Renal pelvis (tissue), 12 donors: ENCODE results near the gene CYREN. TPM values are rescaled to one million over a fixed set of nuclear protein-coding genes. Genes with fewer than 3 reads are reported as not detected.
"Not testable (repeated sequence)": the region's sequence is repeated elsewhere in the genome, so short reads cannot be mapped to it uniquely, and the experiment has no call there.

Experiments used
- DNase-seq: peaks from one replicate; pipeline ENCODE4 v3.0.0-alpha.2; 2013
- long read RNA-seq, 16 experiments: transcript quantifications; one replicate each; lab custom pipeline, GENCODE V29; 2026
- polyA plus RNA-seq, 3 donors: library from polyadenylated mRNA; unstranded; fragments of 120-200 nt; gene quantifications; one replicate each; pipeline ENCODE4 v1.2.1, GENCODE V29; 2013; ENCODE audit not compliant: insufficient read length in 3 of 3

Gene CYREN
- polyA plus RNA-seq, result 10 to 100 TPM; 58.5 to 78.8 (median 67.6) TPM
- long read RNA-seq, donor 1, transcript CYREN-202 (4 exons, 1,738 nt), result major isoform, 8 of 18 reads
- long read RNA-seq, donor 1, partial matches to known transcripts, result 0 of 18 reads
- long read RNA-seq, donor 1, other reads (novel, unspliced or antisense), result 5 of 18 reads
- long read RNA-seq, donor 2, partial matches to known transcripts, result 6 of 31 reads
- long read RNA-seq, donor 2, other reads (novel, unspliced or antisense), result 11 of 31 reads
- long read RNA-seq, donor 3, partial matches to known transcripts, result 0 of 17 reads
- long read RNA-seq, donor 3, other reads (novel, unspliced or antisense), result 5 of 17 reads
- long read RNA-seq, donor 4, transcript CYREN-202 (4 exons, 1,738 nt), result major isoform, 6 of 16 reads
- long read RNA-seq, donor 4, partial matches to known transcripts, result 0 of 16 reads
- long read RNA-seq, donor 4, other reads (novel, unspliced or antisense), result 0 of 16 reads
- long read RNA-seq, donor 5, transcript CYREN-202 (4 exons, 1,738 nt), result major isoform, 5 of 11 reads
- long read RNA-seq, donor 5, partial matches to known transcripts, result 0 of 11 reads
- long read RNA-seq, donor 5, other reads (novel, unspliced or antisense), result 0 of 11 reads
- long read RNA-seq, donor 6, partial matches to known transcripts, result 0 of 16 reads
- long read RNA-seq, donor 6, other reads (novel, unspliced or antisense), result 8 of 16 reads
- long read RNA-seq, donor 7, transcript CYREN-202 (4 exons, 1,738 nt), result major isoform, 7 of 26 reads
- long read RNA-seq, donor 7, partial matches to known transcripts, result 0 of 26 reads
- long read RNA-seq, donor 7, other reads (novel, unspliced or antisense), result 12 of 26 reads
- long read RNA-seq, donor 8, partial matches to known transcripts, result 0 of 2 reads
- long read RNA-seq, donor 8, other reads (novel, unspliced or antisense), result 0 of 2 reads
- long read RNA-seq, donor 9, transcript CYREN-202 (4 exons, 1,738 nt), result major isoform, 8 of 23 reads
- long read RNA-seq, donor 9, transcript CYREN-210 (2 exons, 578 nt), result minor isoform, 5 of 23 reads
- long read RNA-seq, donor 9, partial matches to known transcripts, result 0 of 23 reads
- long read RNA-seq, donor 9, other reads (novel, unspliced or antisense), result 6 of 23 reads
- long read RNA-seq, donor 10, transcript CYREN-202 (4 exons, 1,738 nt), result major isoform, 8 of 29 reads
- long read RNA-seq, donor 10, partial matches to known transcripts, result 7 of 29 reads
- long read RNA-seq, donor 10, other reads (novel, unspliced or antisense), result 8 of 29 reads
- long read RNA-seq, donor 11, transcript CYREN-202 (4 exons, 1,738 nt), result major isoform, 6 of 30 reads
- long read RNA-seq, donor 11, partial matches to known transcripts, result 10 of 30 reads
- long read RNA-seq, donor 11, other reads (novel, unspliced or antisense), result 5 of 30 reads
- long read RNA-seq, donor 12, transcript CYREN-202 (4 exons, 1,738 nt), result major isoform, 5 of 32 reads
- long read RNA-seq, donor 12, partial matches to known transcripts, result 0 of 32 reads
- long read RNA-seq, donor 12, other reads (novel, unspliced or antisense), result 22 of 32 reads
- long read RNA-seq, donor 13, transcript CYREN-202 (4 exons, 1,738 nt), result major isoform, 5 of 13 reads
- long read RNA-seq, donor 13, partial matches to known transcripts, result 0 of 13 reads
- long read RNA-seq, donor 13, other reads (novel, unspliced or antisense), result 0 of 13 reads
- long read RNA-seq, donor 14, transcript CYREN-202 (4 exons, 1,738 nt), result major isoform, 9 of 43 reads
- long read RNA-seq, donor 14, transcript CYREN-211 (2 exons, 844 nt), result minor isoform, 5 of 43 reads
- long read RNA-seq, donor 14, partial matches to known transcripts, result 11 of 43 reads
- long read RNA-seq, donor 14, other reads (novel, unspliced or antisense), result 8 of 43 reads
- long read RNA-seq, donor 15, partial matches to known transcripts, result 0 of 19 reads
- long read RNA-seq, donor 15, other reads (novel, unspliced or antisense), result 7 of 19 reads
- long read RNA-seq, donor 16, transcript CYREN-210 (2 exons, 578 nt), result major isoform, 5 of 26 reads
- long read RNA-seq, donor 16, partial matches to known transcripts, result 0 of 26 reads
- long read RNA-seq, donor 16, other reads (novel, unspliced or antisense), result 9 of 26 reads

DNA sequence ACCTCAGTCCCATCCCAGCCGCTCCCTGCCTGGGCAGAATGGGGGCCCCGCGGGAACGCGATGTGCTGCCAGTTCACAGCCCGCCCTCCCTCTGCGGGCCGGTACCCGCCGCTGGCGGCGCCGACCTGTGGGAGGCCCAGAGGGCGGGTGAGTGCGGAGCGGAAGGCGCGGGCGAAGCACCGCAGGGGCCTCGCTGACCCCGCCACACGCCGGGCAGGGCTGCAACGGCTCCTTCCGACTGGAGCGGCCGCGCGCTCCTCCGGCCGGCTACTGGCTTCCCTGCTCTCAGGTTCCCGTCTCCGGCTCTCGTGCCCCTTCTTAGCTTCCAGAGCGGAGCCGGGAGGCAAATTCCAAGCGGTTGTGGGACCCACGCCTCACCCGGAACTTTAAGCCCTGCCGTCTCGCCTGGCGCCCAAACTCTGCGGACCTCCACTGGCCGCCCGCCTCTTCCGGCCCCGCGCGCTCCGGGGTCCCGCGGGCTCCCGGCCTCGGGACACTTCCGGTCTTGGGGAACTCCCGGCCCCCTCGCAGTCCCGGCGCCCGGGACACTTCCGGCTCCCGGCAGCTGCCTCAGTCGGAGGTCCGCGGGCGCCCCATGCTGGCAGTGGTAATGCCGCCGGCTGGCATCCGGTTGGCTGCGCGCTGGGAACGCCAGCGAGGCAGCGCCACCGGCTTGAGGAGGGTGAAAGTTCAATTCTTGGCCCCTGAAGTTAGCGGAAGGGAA is at the start of gene CYREN:
CYREN (minus strand) TSS at position 434 of the 724 bp plus-strand sequence. CDS start 1,785 bp downstream, outside the sequence.
- peak; percentile 92 for DNase-seq

GRCh38 chr7:135217645-135218509 is 47.4 kb upstream of the CYREN start:
- DNase-seq, result peak; percentile 60

- DNase-seq, result no peak
These were observed 45.2 kb upstream of the CYREN start for GRCh38 chr7:135215698-135216097.

DNA sequence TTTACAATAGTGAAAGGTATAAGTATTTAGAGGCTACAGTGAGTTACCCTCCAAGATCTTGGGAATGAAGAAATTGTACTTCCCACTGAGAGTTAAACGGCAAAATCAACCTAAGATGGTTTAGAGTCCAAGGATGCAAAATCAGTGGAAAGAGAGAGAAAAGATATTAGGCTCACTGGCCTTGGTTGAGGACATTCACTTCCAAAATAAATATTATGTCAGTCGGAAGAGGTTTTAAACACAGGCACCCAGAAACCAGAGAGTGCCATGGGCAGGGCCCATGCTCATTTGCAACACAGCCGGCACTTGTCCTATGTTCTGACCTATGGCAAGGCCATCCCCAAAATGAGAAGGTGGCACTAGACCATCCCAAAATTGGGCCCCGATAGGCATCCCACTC is 44.7 kb upstream of the CYREN start:
- DNase-seq, result no peak

GRCh38 chr7:135213831-135214230 is 43.3 kb upstream of the CYREN start:
- no peak for DNase-seq

DNA sequence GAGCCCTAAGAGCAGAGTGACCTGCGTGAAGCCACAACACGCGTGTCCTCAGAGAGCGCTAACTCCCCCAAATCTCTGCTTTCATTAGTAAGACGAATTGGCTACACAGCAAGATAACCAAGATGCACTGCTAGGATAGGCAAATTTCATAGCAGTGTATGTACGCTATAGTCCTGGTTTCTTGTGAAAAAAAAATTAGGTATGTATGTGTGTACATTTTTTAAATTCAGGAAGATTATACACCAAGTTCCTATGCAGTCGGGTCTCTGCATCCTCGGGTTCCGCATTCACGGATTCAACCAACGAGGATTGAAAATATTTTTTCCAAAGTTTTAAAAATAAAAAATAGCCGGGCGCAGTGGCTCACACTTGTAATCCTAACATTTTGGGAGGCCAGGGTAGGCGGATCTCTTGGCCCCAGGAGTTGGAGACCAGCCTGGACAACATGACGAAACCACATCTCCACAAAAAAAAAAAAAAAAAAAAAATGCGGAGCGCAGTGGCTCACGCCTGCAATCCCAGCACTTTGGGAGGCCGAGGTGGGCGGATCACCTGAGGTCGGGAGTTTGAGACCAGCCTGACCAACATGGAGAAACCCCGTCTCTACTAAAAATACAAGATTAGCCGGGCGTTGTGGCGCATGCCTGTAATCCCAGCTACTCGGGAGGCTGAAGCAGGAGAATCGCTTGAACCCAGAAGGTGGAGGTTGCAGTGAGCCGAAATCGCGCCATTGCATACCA is 41.6 kb upstream of the CYREN start:
- not testable (repeated sequence) for DNase-seq

DNA sequence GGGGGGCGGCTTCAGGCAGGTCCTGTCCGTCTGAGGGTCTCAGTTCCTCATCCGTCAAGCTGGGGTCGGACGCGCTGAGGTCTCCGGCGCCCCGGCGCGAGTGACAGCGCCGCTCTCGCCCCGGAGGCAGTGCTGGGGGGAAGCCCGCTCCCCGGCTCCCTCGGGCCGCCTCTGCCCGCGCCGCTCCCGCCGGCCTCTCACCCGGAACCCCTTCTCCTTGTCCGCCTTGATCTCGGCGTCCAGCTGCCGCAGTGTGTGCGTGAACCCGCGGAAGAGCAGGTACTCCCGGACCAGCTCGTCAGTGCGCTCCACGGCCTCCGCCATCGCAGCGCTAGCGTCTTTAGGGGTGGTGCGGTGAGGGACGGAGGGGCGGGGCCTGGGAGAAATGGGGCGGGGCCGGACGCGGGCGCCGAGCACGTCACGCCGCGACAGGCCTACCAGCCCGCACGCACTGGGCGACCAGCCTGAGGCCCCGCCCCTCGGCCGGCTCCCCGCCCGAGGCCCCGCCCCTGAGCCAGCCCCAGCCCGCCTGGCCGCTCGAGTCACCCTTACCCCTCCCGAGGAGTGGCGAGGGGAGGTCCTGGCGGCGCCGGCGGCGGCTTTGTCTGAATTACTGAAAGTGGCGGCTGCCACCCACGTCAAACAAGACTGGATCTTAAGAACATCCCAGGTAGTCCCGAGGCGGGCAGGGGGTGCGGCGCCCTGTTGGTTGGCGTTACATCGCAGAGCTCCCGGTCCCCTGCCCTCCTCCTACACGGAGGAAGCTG is 40.9 kb upstream of the CYREN start, which contains the start of gene WDR91:
WDR91 (minus strand) TSS at position 348 of the 767 bp plus-strand sequence; CDS start at position 324, 24 bp downstream.
- peak; percentile 95 for DNase-seq

- DNase-seq, result no peak
These were observed 40.3 kb upstream of the CYREN start for GRCh38 chr7:135210888-135211178.

GRCh38 chr7:135209225-135209834 is 38.8 kb upstream of the CYREN start:
- no peak for DNase-seq

DNA sequence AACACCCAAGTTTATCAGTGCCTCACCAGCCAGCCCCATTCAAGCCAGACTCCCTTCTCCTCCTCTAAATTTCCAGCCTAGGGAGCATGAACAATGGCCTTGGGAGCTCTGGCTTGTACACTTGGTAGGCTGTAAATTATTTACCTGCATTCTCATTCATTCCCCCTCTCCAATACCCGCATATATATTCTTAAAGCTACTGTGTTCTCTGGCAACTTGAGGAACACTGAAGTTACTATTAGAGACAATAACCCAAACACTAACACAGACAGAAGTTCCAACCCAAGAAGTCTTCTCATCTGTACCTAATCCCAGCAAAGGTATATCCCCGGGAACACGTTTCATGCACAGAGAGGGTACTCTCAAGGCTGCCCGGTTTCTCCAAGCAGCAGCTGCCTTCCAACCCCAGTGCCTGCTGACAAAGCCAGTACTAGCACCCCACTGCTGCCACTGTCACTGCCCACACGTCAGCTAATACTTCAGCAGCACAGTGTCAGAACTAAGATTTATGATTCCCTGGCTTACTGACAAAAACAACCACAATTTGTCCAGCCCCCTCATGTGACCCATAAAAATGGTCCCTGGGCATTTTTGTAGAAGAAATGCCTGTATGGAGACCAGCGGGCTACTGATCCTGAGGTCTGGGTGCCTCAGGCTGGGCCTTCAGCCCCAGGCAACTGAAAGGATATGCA is 37.7 kb upstream of the CYREN start:
- peak; percentile 41 for DNase-seq

DNA sequence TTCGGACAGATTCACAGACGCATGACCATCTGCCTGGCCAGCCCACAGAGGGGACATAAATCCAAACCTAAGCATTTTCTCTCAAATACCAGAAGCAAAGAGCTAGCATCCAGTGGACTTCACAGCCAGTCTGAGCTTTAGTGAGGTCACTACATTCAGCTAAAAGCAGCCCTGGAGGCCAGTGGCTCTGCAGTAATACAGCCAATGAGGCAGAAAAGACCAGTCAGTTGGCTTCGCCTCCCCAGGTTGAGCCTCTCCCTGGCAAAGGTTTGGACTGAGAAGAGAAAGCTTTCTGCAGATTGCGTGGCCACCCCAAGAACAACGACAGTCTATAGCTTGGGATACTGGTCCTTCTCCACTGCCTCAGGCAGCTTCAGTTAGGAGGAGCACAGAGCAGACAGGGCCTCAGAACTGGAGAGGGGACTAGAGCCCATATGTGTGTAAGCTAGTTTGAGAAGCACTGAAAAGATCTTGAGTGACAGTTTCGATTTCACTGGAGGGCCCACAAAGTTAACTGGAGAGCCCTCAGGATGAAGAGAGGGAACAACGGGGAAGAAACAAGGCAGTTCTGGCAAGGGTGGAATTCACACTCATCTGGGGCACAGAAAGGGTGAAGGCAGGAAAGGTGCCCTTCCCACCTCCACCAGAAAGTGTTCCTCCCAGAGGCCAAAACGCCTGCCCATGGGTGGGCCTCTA is 37.0 kb upstream of the CYREN start:
- DNase-seq, result no peak

DNA sequence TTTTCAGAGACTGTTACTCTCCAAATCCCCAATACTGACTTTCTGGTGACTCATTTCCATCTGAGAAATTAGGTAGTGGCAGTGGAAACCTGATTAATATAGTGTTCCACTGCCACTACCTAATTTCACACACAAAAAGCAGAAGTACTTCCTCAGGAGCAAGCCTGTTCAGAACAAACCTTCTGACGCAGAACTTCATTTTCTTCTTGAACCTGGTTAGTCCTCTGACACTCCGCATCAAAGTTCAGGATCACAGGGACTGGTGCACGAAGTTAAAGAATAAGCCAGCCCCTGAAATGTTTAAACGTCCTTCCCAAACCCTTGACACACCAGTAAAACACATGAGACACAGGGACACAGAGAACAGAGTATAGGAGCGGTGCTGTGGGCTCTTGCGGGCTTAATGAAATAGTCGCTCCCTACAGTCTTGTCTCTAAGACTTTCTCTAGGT is 36.5 kb upstream of the CYREN start:
- DNase-seq, result no peak

DNA sequence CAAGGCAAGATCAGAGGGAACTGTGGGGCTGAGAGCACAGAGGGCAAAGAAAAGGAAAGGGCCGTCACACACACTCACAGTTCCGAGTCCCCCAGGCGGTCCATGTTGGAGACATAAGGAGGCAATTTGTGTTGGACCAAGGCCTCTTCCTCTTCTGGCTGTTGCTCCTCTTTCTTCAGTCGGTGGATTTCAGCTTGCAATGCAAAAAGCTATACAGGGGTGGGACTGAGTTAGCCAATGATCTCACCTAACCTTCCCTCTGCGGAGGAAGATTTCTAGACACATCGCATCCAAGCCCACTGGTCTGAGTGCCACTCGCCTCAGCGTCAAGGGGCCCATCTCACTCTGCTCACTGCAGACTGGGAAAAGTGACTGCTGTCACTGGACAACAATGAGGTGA is 35.3 kb upstream of the CYREN start:
- DNase-seq, result no peak

DNA sequence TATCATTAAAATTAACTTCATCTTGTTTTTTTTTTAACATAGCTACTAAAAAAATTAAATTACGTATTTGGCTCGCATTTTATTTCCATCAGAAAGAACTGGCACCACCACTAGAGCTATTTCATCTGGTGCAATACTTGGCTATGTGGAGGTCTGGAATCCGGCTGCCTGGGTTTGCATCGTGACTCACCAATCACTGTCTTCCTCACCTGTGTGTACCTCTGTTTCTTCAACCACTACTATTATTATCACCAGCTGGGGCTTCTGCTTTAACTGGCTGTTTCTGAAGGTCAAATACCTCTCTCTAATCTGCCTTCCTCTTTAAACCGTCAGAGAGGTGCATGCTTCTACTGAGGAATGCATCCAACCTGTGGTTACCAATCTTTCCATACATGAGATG is 34.4 kb upstream of the CYREN start:
- no peak for DNase-seq

DNA sequence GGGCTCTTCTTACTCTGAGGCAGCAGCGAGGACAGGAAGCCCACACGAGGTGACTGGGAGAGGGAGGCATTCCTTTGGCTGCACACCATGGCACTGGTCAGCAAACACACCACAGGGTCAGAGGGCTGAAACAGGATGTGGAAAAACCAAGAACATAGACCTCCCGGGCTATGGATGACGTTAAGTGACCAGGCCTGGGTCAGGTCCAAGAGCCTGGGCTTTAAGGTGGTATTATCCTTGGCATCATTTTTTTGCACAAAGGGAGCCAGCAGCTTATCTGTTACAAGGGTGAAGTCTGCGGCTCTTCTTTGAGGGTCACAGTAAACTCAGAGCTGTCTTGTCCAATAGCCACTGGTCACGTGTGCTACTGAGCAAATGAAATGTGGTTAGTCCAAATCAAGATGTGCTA is 33.8 kb upstream of the CYREN start:
- DNase-seq, result no peak
